Mesothelial cell of epicardium (in vitro differentiated cells): Measurements from ENCODE around the gene SPOP. TPM values are rescaled to one million over a fixed set of nuclear protein-coding genes. Genes with fewer than 3 reads are reported as not detected.
A peak's percentile ranks its signal among the peaks of the same experiment; 100 is the strongest.

ENCODE experiments used
- DNase-seq, 2 experiments: peaks; one replicate each; pipeline ENCODE4 v3.0.0; 2021; ENCODE audit warnings: low spot score in 2 of 2; ENCODE audit not compliant: unreplicated experiment in 2 of 2
- H3K27ac Mint-ChIP-seq: 2 replicates; pipeline ENCODE4 v1.8.0; 2021; ENCODE audit warnings: mixed read lengths
- H3K27me3 Mint-ChIP-seq: 2 replicates; pipeline ENCODE4 v1.8.0; 2021; ENCODE audit warnings: low read depth, mixed read lengths
- H3K36me3 Mint-ChIP-seq: 2 replicates; pipeline ENCODE4 v1.8.0; 2021; ENCODE audit warnings: mixed read lengths
- H3K4me1 Mint-ChIP-seq: 2 replicates; pipeline ENCODE4 v1.8.0; 2021; ENCODE audit warnings: mixed read lengths
- H3K4me3 Mint-ChIP-seq: 2 replicates; pipeline ENCODE4 v1.8.0; 2021; ENCODE audit warnings: mild to moderate bottlenecking, moderate library complexity, mixed read lengths
- H3K9me3 Mint-ChIP-seq: 2 replicates; pipeline ENCODE4 v1.8.0; 2021; ENCODE audit warnings: mixed read lengths
- CTCF ChIP-seq: fragments of 200-600 bp; sonication (generic); IDR thresholded peaks from one replicate; pipeline ENCODE4 v1.5.0; 2021; ENCODE audit warnings: antibody characterized with exemption; ENCODE audit not compliant: unreplicated experiment
- total RNA-seq: library from RNA; stranded (reverse); gene quantifications from 3 replicates; pipeline ENCODE4 v1.2.1, GENCODE V29; 2021

Gene SPOP
- total RNA-seq, 1 donor from 2014 or later = 62.8 TPM

GRCh38 chr17:49604314-49604869 lies 73.5 kb downstream of the SPOP start:
- H3K4me3 Mint-ChIP-seq = no peak overlapping the region
- TF ChIP-seq CTCF = no peak
- H3K4me1 Mint-ChIP-seq = no peaks in the 10 kb centered on the region
- H3K27ac Mint-ChIP-seq = no peak overlapping the region
- no peaks in the 10 kb centered on the region for H3K27me3 Mint-ChIP-seq
- peaks cover 40% of the 10 kb centered on the region for H3K36me3 Mint-ChIP-seq
- no peaks in the 10 kb centered on the region for H3K9me3 Mint-ChIP-seq
- no peak for DNase-seq

GRCh38 chr17:49603720-49604119 lies 74.2 kb downstream of the SPOP start:
- Mint-ChIP-seq H3K27ac (no peak overlapping the region), H3K4me3 (no peak overlapping the region), H3K36me3 (peaks cover 38% of the 10 kb centered on the region), H3K27me3 (no peaks in the 10 kb centered on the region), H3K9me3 (no peaks in the 10 kb centered on the region), H3K4me1 (no peaks in the 10 kb centered on the region)
- no peak for TF ChIP-seq CTCF
- DNase-seq = no peak

- no peak for TF ChIP-seq CTCF
- peaks cover 41% of the 10 kb centered on the region for H3K36me3 Mint-ChIP-seq
- peak overlapping the region; percentile 30 for H3K27ac Mint-ChIP-seq
- no peaks in the 10 kb centered on the region for H3K27me3 Mint-ChIP-seq
- H3K4me1 Mint-ChIP-seq = no peaks in the 10 kb centered on the region
- no peak for DNase-seq
- no peaks in the 10 kb centered on the region for H3K9me3 Mint-ChIP-seq
- no peak overlapping the region for H3K4me3 Mint-ChIP-seq
Observed at GRCh38 chr17:49603238-49603637, 74.7 kb downstream of the SPOP start.

- H3K36me3 Mint-ChIP-seq = peaks cover 41% of the 10 kb centered on the region
- no peaks in the 10 kb centered on the region for H3K27me3 Mint-ChIP-seq
- H3K27ac Mint-ChIP-seq = peak overlapping the region; percentile 30
- no peak for TF ChIP-seq CTCF
- H3K4me3 Mint-ChIP-seq = no peak overlapping the region
- no peaks in the 10 kb centered on the region for H3K4me1 Mint-ChIP-seq
- DNase-seq = no peak
- no peaks in the 10 kb centered on the region for H3K9me3 Mint-ChIP-seq
Observed at GRCh38 chr17:49602783-49603182, 75.1 kb downstream of the SPOP start.

- peaks cover 12% of the 10 kb centered on the region for H3K4me1 Mint-ChIP-seq
- TF ChIP-seq CTCF = no peak
- DNase-seq = no peak
- peaks cover 38% of the 10 kb centered on the region for H3K36me3 Mint-ChIP-seq
- H3K27me3 Mint-ChIP-seq = no peaks in the 10 kb centered on the region
- peak overlapping the region; percentile 28 for H3K27ac Mint-ChIP-seq
- H3K4me3 Mint-ChIP-seq = no peak overlapping the region
- H3K9me3 Mint-ChIP-seq = no peaks in the 10 kb centered on the region
Observed at GRCh38 chr17:49600949-49601348, 76.9 kb downstream of the SPOP start.

GRCh38 chr17:49598918-49599317 lies 79.0 kb downstream of the SPOP start:
- H3K4me1 Mint-ChIP-seq = peaks cover 12% of the 10 kb centered on the region
- H3K4me3 Mint-ChIP-seq = no peak overlapping the region
- H3K9me3 Mint-ChIP-seq = no peaks in the 10 kb centered on the region
- no peak for DNase-seq
- H3K36me3 Mint-ChIP-seq = peaks cover 34% of the 10 kb centered on the region
- H3K27me3 Mint-ChIP-seq = no peaks in the 10 kb centered on the region
- H3K27ac Mint-ChIP-seq = no peak overlapping the region
- TF ChIP-seq CTCF = no peak
